GM12878 (cell line): ENCODE results near the gene ARFRP1. TPM values are rescaled to one million over a fixed set of nuclear protein-coding genes. Genes with fewer than 3 reads are reported as not detected.

Experiments
- BHLHE40 ChIP-seq, 2 experiments: fragments of 450-650 bp in 1 of 2; IDR thresholded peaks; 2 replicates each; pipeline ENCODE4 v1.6.1; 2011 to 2017; ENCODE audit warnings: low read depth in 2 of 2, borderline replicate concordance in 1 of 2, improper control_type of control experiment in 1 of 2, low read length in 1 of 2, mild to moderate bottlenecking in 1 of 2
- BMI1 ChIP-seq: fragments of 450-650 bp; IDR thresholded peaks from 2 replicates; pipeline ENCODE4 v1.6.1; 2016; ENCODE audit warnings: mild to moderate bottlenecking, moderate library complexity, borderline replicate concordance
- DPF2 ChIP-seq: fragments of 450-650 bp; IDR thresholded peaks from 2 replicates; pipeline ENCODE4 v1.6.1; 2017; ENCODE audit warnings: mild to moderate bottlenecking
- ETV6 ChIP-seq, 2 experiments: fragments of 450-650 bp in 1 of 2; IDR thresholded peaks in 1 of 2; conservative IDR thresholded peaks in 1 of 2; 2 replicates each; pipeline ENCODE4 v1.6.1; 2014; ENCODE audit warnings: antibody characterized with exemption in 1 of 2, borderline replicate concordance in 1 of 2, low read depth in 1 of 2, mild to moderate bottlenecking in 1 of 2, moderate library complexity in 1 of 2
- HCFC1 ChIP-seq: fragments of 150-350 bp; IDR thresholded peaks from 2 replicates; pipeline ENCODE4 v1.6.1; 2014; ENCODE audit warnings: low read length
- IKZF1 ChIP-seq: fragments of 450-650 bp; conservative IDR thresholded peaks from 2 replicates; pipeline ENCODE4 v1.6.1; 2017; ENCODE audit warnings: antibody characterized with exemption, mild to moderate bottlenecking
- LARP7 ChIP-seq: fragments of 450-650 bp; IDR thresholded peaks from 2 replicates; pipeline ENCODE4 v1.6.1; 2017; ENCODE audit warnings: mild to moderate bottlenecking
- MTA2 ChIP-seq: fragments of 450-650 bp; IDR thresholded peaks from 2 replicates; pipeline ENCODE4 v1.6.1; 2016; ENCODE audit warnings: low read depth, mild to moderate bottlenecking, moderate library complexity
- NKRF ChIP-seq: fragments of 450-650 bp; conservative IDR thresholded peaks from 2 replicates; pipeline ENCODE4 v1.6.1; 2017; ENCODE audit warnings: mild to moderate bottlenecking, moderate library complexity
- PBX3 ChIP-seq: IDR thresholded peaks from 2 replicates; pipeline ENCODE4 v1.6.1; 2011; ENCODE audit warnings: mild to moderate bottlenecking, low read depth, low read length, moderate library complexity; ENCODE audit not compliant: insufficient replicate concordance
- POLR2A ChIP-seq: IDR thresholded peaks from 2 replicates; pipeline ENCODE4 v1.6.1; 2011; ENCODE audit warnings: low read depth, mild to moderate bottlenecking, low read length
- POLR2AphosphoS2 ChIP-seq: IDR thresholded peaks from 2 replicates; pipeline ENCODE4 v1.6.1; 2011; ENCODE audit warnings: low read depth, mild to moderate bottlenecking, low read length, improper control_type of control experiment, moderate library complexity
- RB1 ChIP-seq: fragments of 450-650 bp; formaldehyde crosslinking; IDR thresholded peaks from 2 replicates; pipeline ENCODE4 v1.6.1; 2017; ENCODE audit warnings: mild to moderate bottlenecking, borderline replicate concordance
- RCOR1 ChIP-seq: conservative IDR thresholded peaks from 2 replicates; pipeline ENCODE4 v1.6.1; 2012; ENCODE audit warnings: low read depth, low read length, improper control_type of control experiment
- TCF3 ChIP-seq: IDR thresholded peaks from 2 replicates; pipeline ENCODE4 v1.6.1; 2012; ENCODE audit warnings: low read depth, mild to moderate bottlenecking, low read length, borderline replicate concordance; ENCODE audit not compliant: insufficient read depth
- TCF7 ChIP-seq: IDR thresholded peaks from 2 replicates; pipeline ENCODE4 v1.6.1; 2014; ENCODE audit warnings: antibody characterized with exemption, borderline replicate concordance
- ZNF592 ChIP-seq: fragments of 450-650 bp; IDR thresholded peaks from 2 replicates; pipeline ENCODE4 v1.6.1; 2017; ENCODE audit warnings: mild to moderate bottlenecking, moderate library complexity
- ZNF622 ChIP-seq: fragments of 450-650 bp; IDR thresholded peaks from 2 replicates; pipeline ENCODE4 v1.6.1; 2017; ENCODE audit warnings: mild to moderate bottlenecking, inconsistent platforms
- polyA plus RNA-seq, 11 experiments: library from polyadenylated mRNA; depleted of rRNA in 4 of 11; unstranded in 6 of 11; stranded (reverse) in 5 of 11; fragments of >200 nt; fragmentation: Nextera tagmentation in 4 of 11; fragmentation: Illumina TruSeq in 1 of 11; extraction: Ambion mirVana in 4 of 11; extraction: Trizol in 1 of 11; gene quantifications; 1 replicate in 1 of 11; 2 replicates in 10 of 11; pipeline versions ENCODE4 v1.2.1 to v1.2.3, GENCODE V29; 2011 to 2016; ENCODE audit warnings: inconsistent platforms in 2 of 11, missing spikeins in 2 of 11, low read depth in 1 of 11
- total RNA-seq, 4 experiments: library from RNA; depleted of rRNA in 3 of 4; stranded (reverse); fragments of >200 nt in 3 of 4; fragmentation: Illumina TruSeq in 1 of 4; extraction: Trizol in 1 of 4; gene quantifications; 2 replicates each; pipeline versions ENCODE4 v1.2.1 to v1.2.3, GENCODE V29; 2013 to 2021
- TF ChIP-seq, protein P1 (sequence below): fragments of 450-650 bp; formaldehyde crosslinking; IDR thresholded peaks from 2 replicates; pipeline ENCODE4 v1.4.0; 2022; ENCODE audit warnings: mild to moderate bottlenecking, moderate library complexity

ARFRP1 gene
- total and polyA plus RNA-seq, 10 of the 15 experiments (the other 5 are each of a cell fraction or from before 2014, with no cell fraction given), result 0.37 to 71.7 (median 34.6) TPM

DNA sequence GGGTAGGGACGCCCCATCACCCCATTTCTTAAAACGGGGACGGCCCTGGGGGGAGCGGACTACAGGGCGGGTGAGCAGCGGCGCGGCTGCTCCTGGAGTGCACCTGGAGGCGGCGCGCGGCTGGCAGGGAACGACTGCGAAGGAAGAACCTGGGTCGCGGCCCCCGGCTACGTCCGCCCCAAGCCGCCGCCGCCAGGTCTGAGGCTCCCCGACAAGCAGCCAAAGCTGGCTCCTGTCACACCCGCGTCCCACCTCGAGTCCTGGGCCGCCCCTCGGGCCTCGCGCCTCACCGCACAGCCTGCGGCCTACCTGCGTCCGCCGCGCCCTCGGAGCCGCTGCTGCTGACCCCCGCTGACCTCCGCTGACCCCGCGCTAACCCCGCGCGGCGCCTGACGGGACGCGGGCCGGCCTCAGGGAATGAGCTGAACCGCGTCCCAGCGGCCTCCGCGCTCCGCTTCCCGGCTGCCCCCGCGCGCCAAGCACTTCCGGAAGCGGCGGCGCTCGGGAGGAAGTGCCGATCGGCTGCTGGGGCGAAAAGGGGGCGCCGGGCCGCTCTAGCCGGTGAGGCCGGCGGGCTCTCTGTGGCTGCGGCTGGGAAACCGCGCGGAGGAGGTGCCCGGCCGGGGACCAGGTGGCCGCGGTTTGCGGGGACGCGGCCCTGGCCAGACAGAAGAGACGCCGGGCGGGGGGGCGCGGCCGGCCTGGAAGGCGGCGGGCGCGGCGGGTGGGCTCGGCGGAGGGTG, at the start of gene ARFRP1, which contains the start of gene ZGPAT (continued):
- TF ChIP-seq TCF3 (peak; percentile 38; the same call in 1 of the 2 replicates), RB1 (peak; percentile 54; the same call in 1 of the 2 replicates), MTA2 (no peak), DPF2 (peak; percentile 70; the same call in 1 of the 2 replicates), BMI1 (no peak), BHLHE40 (IDR thresholded peaks at IDR 0.05; ENCODE audit: borderline replicate concordance in 1 of 2, low read depth in 2 of 2, low read length in 1 of 2) (peak; percentile 40 to 77; a peak in 2 of 4 replicates), NKRF (peak; percentile 79; the same call in 1 of the 2 replicates), RCOR1 (no peak), ZNF622 (no peak), HCFC1 (peak; percentile 76), IKZF1 (peak; percentile 98), ZNF592 (0 out of 2 replicates have a peak, but pooled peaks have one; percentile 18), LARP7 (peak; percentile 86), PBX3 (no peak), TCF7 (no peak), POLR2AphosphoS2 (peak; percentile 45; the same call in 1 of the 2 replicates), ETV6 (conservative IDR thresholded peaks at IDR 0.05 in 1 of 2, IDR thresholded peaks at IDR 0.05 in 1 of 2; ENCODE audit: borderline replicate concordance in 1 of 2, low read depth in 1 of 2) (peak in 1 of 2 experiments; percentile 74; a peak in 2 of 4 replicates), POLR2A (peak; percentile 83)
- TF ChIP-seq, protein P1, sequence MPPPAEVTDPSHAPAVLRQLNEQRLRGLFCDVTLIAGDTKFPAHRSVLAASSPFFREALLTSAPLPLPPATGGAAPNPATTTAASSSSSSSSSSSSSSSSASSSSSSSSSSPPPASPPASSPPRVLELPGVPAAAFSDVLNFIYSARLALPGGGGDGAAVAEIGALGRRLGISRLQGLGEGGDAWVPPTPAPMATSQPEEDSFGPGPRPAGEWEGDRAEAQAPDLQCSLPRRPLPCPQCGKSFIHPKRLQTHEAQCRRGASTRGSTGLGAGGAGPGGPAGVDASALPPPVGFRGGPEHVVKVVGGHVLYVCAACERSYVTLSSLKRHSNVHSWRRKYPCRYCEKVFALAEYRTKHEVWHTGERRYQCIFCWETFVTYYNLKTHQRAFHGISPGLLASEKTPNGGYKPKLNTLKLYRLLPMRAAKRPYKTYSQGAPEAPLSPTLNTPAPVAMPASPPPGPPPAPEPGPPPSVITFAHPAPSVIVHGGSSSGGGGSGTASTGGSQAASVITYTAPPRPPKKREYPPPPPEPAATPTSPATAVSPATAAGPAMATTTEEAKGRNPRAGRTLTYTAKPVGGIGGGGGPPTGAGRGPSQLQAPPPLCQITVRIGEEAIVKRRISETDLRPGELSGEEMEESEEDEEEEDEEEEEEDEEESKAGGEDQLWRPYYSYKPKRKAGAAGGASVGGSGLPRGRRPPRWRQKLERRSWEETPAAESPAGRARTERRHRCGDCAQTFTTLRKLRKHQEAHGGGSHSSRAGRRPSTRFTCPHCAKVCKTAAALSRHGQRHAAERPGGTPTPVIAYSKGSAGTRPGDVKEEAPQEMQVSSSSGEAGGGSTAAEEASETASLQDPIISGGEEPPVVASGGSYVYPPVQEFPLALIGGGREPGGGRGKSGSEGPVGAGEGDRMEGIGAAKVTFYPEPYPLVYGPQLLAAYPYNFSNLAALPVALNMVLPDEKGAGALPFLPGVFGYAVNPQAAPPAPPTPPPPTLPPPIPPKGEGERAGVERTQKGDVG (CRISPR knock-in tag), result no peak
